SK-N-SH treated with all-trans-retinoic acid at 6 μM for 48 hours (cell line): ENCODE results near the gene NGLY1.

ENCODE experiments used
- ATAC-seq: fragments of 200-7000 bp; cut with Tn5 transposase; 3 replicates; pipeline ENCODE4 v1.9.1; 2020; ENCODE audit warnings: mild to moderate bottlenecking, moderate library complexity
- ARNTL ChIP-seq: fragments of 450-650 bp; formaldehyde crosslinking; IDR thresholded peaks from 2 replicates; pipeline ENCODE4 v1.5.0; 2020; ENCODE audit warnings: low read depth, mild to moderate bottlenecking, moderate library complexity, borderline replicate concordance
- BACH2 ChIP-seq: fragments of 250-450 bp; sonication (Bioruptor Pico); IDR thresholded peaks from 2 replicates; pipeline ENCODE4 v1.9.0; 2021; ENCODE audit warnings: mild to moderate bottlenecking, borderline replicate concordance
- CSDC2 ChIP-seq: fragments of 250-450 bp; sonication (Bioruptor Pico); IDR thresholded peaks from 2 replicates; pipeline ENCODE4 v1.5.0; 2020; ENCODE audit warnings: mild to moderate bottlenecking, moderate library complexity
- ESRRG ChIP-seq: fragments of 250-450 bp; sonication (Bioruptor Pico); IDR thresholded peaks from 2 replicates; pipeline ENCODE4 v1.6.1; 2021; ENCODE audit warnings: mild to moderate bottlenecking
- GLIS3 ChIP-seq: fragments of 250-450 bp; sonication (Bioruptor Pico); IDR thresholded peaks from 2 replicates; pipeline ENCODE4 v1.5.0; 2020; ENCODE audit warnings: mild to moderate bottlenecking, moderate library complexity
- ISL1 ChIP-seq: fragments of 250-450 bp; sonication (Bioruptor Pico); IDR thresholded peaks from 2 replicates; pipeline ENCODE4 v2.1.2; 2022; ENCODE audit warnings: mild to moderate bottlenecking, moderate library complexity
- PATZ1 ChIP-seq: fragments of 250-450 bp; sonication (Bioruptor Pico); IDR thresholded peaks from 2 replicates; pipeline ENCODE4 v1.8.0; 2020; ENCODE audit warnings: mild to moderate bottlenecking, moderate library complexity, borderline replicate concordance
- PPARA ChIP-seq: fragments of 250-450 bp; sonication (Bioruptor Pico); IDR thresholded peaks from 2 replicates; pipeline ENCODE4 v1.5.0; 2020; ENCODE audit warnings: mild to moderate bottlenecking, borderline replicate concordance
- RARB ChIP-seq: fragments of 250-450 bp; sonication (Bioruptor Pico); IDR thresholded peaks from 2 replicates; pipeline ENCODE4 v1.8.0; 2021; ENCODE audit warnings: mild to moderate bottlenecking, moderate library complexity
- SNAI2 ChIP-seq: fragments of 250-450 bp; sonication (Bioruptor Pico); IDR thresholded peaks from 2 replicates; pipeline ENCODE4 v1.5.0; 2020; ENCODE audit warnings: mild to moderate bottlenecking, moderate library complexity
- TCF4 ChIP-seq: fragments of 250-450 bp; sonication (Bioruptor Pico); IDR thresholded peaks from 2 replicates; pipeline ENCODE4 v1.8.0; 2021; ENCODE audit warnings: mild to moderate bottlenecking, moderate library complexity, borderline replicate concordance
- TSHZ2 ChIP-seq: fragments of 250-450 bp; sonication (Bioruptor Pico); IDR thresholded peaks from 2 replicates; pipeline ENCODE4 v1.5.0; 2020; ENCODE audit warnings: mild to moderate bottlenecking, moderate library complexity
- ZC3H10 ChIP-seq: fragments of 250-450 bp; sonication (Bioruptor Pico); IDR thresholded peaks from 2 replicates; pipeline ENCODE4 v1.5.1; 2021; ENCODE audit warnings: mild to moderate bottlenecking, moderate library complexity
- ZFP30 ChIP-seq: fragments of 450-650 bp; formaldehyde crosslinking; IDR thresholded peaks from 2 replicates; pipeline ENCODE4 v1.5.0; 2022; ENCODE audit warnings: mild to moderate bottlenecking, moderate library complexity
- ZNF565 ChIP-seq: fragments of 450-650 bp; formaldehyde crosslinking; conservative IDR thresholded peaks from 2 replicates; pipeline ENCODE4 v1.5.0; 2020; ENCODE audit warnings: low read depth, mild to moderate bottlenecking, moderate library complexity
- ZNF70 ChIP-seq: fragments of 450-650 bp; formaldehyde crosslinking; IDR thresholded peaks from 2 replicates; pipeline ENCODE4 v1.5.0; 2020; ENCODE audit warnings: mild to moderate bottlenecking, moderate library complexity
- ZNF8 ChIP-seq: fragments of 450-650 bp; formaldehyde crosslinking; IDR thresholded peaks from 2 replicates; pipeline ENCODE4 v1.5.0; 2020; ENCODE audit warnings: mild to moderate bottlenecking, moderate library complexity
- TF ChIP-seq, protein P1 (sequence below): fragments of 250-450 bp; sonication (Bioruptor Pico); IDR thresholded peaks from 2 replicates; pipeline ENCODE4 v1.5.1; 2020; ENCODE audit warnings: low read depth, mild to moderate bottlenecking, moderate library complexity
- TF ChIP-seq, protein P2 (sequence below): fragments of 250-450 bp; sonication (Bioruptor Pico); IDR thresholded peaks from 2 replicates; pipeline ENCODE4 v1.8.0; 2021; ENCODE audit warnings: low read depth, mild to moderate bottlenecking, moderate library complexity, borderline replicate concordance

NGLY1 gene

GRCh38 chr3:25818335-25818734 is 35.1 kb upstream of the NGLY1 start:
- no peak for ATAC-seq
- TF ChIP-seq, protein P1, sequence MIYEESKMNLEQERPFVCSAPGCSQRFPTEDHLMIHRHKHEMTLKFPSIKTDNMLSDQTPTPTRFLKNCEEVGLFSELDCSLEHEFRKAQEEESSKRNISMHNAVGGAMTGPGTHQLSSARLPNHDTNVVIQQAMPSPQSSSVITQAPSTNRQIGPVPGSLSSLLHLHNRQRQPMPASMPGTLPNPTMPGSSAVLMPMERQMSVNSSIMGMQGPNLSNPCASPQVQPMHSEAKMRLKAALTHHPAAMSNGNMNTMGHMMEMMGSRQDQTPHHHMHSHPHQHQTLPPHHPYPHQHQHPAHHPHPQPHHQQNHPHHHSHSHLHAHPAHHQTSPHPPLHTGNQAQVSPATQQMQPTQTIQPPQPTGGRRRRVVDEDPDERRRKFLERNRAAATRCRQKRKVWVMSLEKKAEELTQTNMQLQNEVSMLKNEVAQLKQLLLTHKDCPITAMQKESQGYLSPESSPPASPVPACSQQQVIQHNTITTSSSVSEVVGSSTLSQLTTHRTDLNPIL (CRISPR knock-in tag), result no peak
- TF ChIP-seq ZNF8 (CRISPR knock-in tag), result no peak
- no peak for TF ChIP-seq RARB (CRISPR knock-in tag)
- TF ChIP-seq ZC3H10 (CRISPR knock-in tag), result no peak
- TF ChIP-seq ISL1 (CRISPR knock-in tag), result no peak
- no peak for TF ChIP-seq PATZ1 (CRISPR knock-in tag)
- TF ChIP-seq ZNF70 (CRISPR knock-in tag), result no peak
- no peak for TF ChIP-seq ESRRG (CRISPR knock-in tag)
- TF ChIP-seq ARNTL (CRISPR knock-in tag), result no peak
- no peak for TF ChIP-seq SNAI2 (CRISPR knock-in tag)
- no peak for TF ChIP-seq TCF4
- no peak for TF ChIP-seq PPARA (CRISPR knock-in tag)
- TF ChIP-seq, protein P2, sequence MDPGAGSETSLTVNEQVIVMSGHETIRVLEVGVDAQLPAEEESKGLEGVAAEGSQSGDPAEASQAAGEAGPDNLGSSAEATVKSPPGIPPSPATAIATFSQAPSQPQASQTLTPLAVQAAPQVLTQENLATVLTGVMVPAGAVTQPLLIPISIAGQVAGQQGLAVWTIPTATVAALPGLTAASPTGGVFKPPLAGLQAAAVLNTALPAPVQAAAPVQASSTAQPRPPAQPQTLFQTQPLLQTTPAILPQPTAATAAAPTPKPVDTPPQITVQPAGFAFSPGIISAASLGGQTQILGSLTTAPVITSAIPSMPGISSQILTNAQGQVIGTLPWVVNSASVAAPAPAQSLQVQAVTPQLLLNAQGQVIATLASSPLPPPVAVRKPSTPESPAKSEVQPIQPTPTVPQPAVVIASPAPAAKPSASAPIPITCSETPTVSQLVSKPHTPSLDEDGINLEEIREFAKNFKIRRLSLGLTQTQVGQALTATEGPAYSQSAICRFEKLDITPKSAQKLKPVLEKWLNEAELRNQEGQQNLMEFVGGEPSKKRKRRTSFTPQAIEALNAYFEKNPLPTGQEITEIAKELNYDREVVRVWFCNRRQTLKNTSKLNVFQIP, result no peak
- TF ChIP-seq TSHZ2 (CRISPR knock-in tag), result no peak
- TF ChIP-seq ZNF565 (CRISPR knock-in tag), result no peak

DNA sequence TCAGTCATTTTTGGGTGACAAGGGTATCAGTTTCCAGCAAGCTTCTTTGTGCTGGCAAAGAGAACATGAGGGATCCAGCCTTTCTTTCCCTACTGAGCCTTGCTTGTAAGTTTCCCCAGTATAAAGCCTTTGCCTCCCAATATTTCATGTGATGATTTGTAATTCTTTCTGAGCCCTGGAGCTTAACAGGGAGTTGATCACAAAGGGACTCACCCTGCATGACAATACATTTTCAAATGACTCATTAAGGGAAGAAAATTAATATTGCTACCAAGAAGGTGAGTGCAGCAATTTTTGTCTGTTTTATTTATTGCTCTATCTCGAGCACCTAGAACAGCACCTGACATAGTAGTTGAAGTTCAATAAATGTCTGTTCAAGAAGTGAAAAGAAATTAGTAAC is 34.4 kb upstream of the NGLY1 start:
- TF ChIP-seq RARB (CRISPR knock-in tag) (no peak), SNAI2 (CRISPR knock-in tag) (no peak), TSHZ2 (CRISPR knock-in tag) (no peak), ZFP30 (no peak), TCF4 (no peak), CSDC2 (CRISPR knock-in tag) (no peak), PATZ1 (CRISPR knock-in tag) (no peak), ARNTL (CRISPR knock-in tag) (no peak), GLIS3 (CRISPR knock-in tag) (no peak), ISL1 (CRISPR knock-in tag) (no peak), ZC3H10 (CRISPR knock-in tag) (no peak), ZNF70 (CRISPR knock-in tag) (no peak), BACH2 (CRISPR knock-in tag) (no peak), PPARA (CRISPR knock-in tag) (no peak), ZNF565 (CRISPR knock-in tag) (no peak)
- TF ChIP-seq, protein P2, result no peak
- no peak for ATAC-seq
